Ishikawa (cell line): ENCODE data around the gene MR1.

Source experiments
- CEBPB ChIP-seq: IDR thresholded peaks from 2 replicates; pipeline ENCODE4 v1.6.1; 2012
- CREB1 ChIP-seq: IDR thresholded peaks from 2 replicates; pipeline ENCODE4 v1.6.1; 2012; ENCODE audit warnings: low read depth
- EGR1 ChIP-seq: IDR thresholded peaks from 2 replicates; pipeline ENCODE4 v1.6.1; 2012
- EP300 ChIP-seq: IDR thresholded peaks from 2 replicates; pipeline ENCODE4 v1.6.1; 2012; ENCODE audit warnings: borderline replicate concordance
- FOXM1 ChIP-seq: IDR thresholded peaks from 2 replicates; pipeline ENCODE4 v1.6.1; 2012; ENCODE audit warnings: low read depth, borderline replicate concordance
- MAX ChIP-seq: IDR thresholded peaks from 2 replicates; pipeline ENCODE4 v1.6.1; 2012
- NFIC ChIP-seq: IDR thresholded peaks from 2 replicates; pipeline ENCODE4 v1.6.1; 2012
- RAD21 ChIP-seq: IDR thresholded peaks from 2 replicates; pipeline ENCODE4 v1.6.1; 2012; ENCODE audit warnings: low read depth
- REST ChIP-seq: IDR thresholded peaks from 2 replicates; pipeline ENCODE4 v1.6.1; 2012; ENCODE audit warnings: low read depth, mild to moderate bottlenecking
- TAF1 ChIP-seq: IDR thresholded peaks from 2 replicates; pipeline ENCODE4 v1.6.1; 2012; ENCODE audit warnings: low read depth, mild to moderate bottlenecking
- TCF12 ChIP-seq: IDR thresholded peaks from 2 replicates; pipeline ENCODE4 v1.6.1; 2012; ENCODE audit warnings: low read depth
- TEAD4 ChIP-seq: IDR thresholded peaks from 2 replicates; pipeline ENCODE4 v1.6.1; 2012
- USF1 ChIP-seq: IDR thresholded peaks from 2 replicates; pipeline ENCODE4 v1.6.1; 2012
- YY1 ChIP-seq: IDR thresholded peaks from 2 replicates; pipeline ENCODE4 v1.6.1; 2012; ENCODE audit warnings: low read depth
- ZBTB7A ChIP-seq: IDR thresholded peaks from 2 replicates; pipeline ENCODE4 v1.6.1; 2012; ENCODE audit warnings: low read depth

Gene MR1

GRCh38 chr1:181079920-181080319, 46.1 kb downstream of the MR1 start:
- TF ChIP-seq EP300 = no peak
- TF ChIP-seq USF1 = no peak
- no peak for TF ChIP-seq CREB1
- no peak for TF ChIP-seq MAX
- no peak for TF ChIP-seq TAF1

GRCh38 chr1:181080556-181080955, 46.8 kb downstream of the MR1 start:
- TF ChIP-seq ZBTB7A (no peak), USF1 (no peak), EP300 (no peak)

- TF ChIP-seq TAF1 (no peak), YY1 (no peak), CEBPB (no peak), TEAD4 (no peak), REST (no peak), EGR1 (no peak), CREB1 (no peak), TCF12 (no peak), RAD21 (no peak), FOXM1 (no peak), ZBTB7A (no peak), USF1 (no peak), MAX (no peak), NFIC (no peak), EP300 (no peak)
Observed at GRCh38 chr1:181081395-181081794, 47.6 kb downstream of the MR1 start.

- no peak for TF ChIP-seq USF1
- peak; percentile 87 for TF ChIP-seq RAD21
- TF ChIP-seq NFIC = no peak
- no peak for TF ChIP-seq EP300
Observed at GRCh38 chr1:181083842-181084605, 50.2 kb downstream of the MR1 start.

GRCh38 chr1:181084606-181084969, 50.8 kb downstream of the MR1 start:
- TF ChIP-seq YY1 (no peak), EP300 (no peak), FOXM1 (no peak), CEBPB (no peak), REST (no peak), TCF12 (no peak), ZBTB7A (no peak), EGR1 (no peak), CREB1 (no peak), TAF1 (no peak)

- TF ChIP-seq YY1 (no peak), EP300 (no peak)
Observed at GRCh38 chr1:181086091-181086490, 52.3 kb downstream of the MR1 start.
